ENCODE data around the gene AKAP3.

Gene AKAP3

DNA sequence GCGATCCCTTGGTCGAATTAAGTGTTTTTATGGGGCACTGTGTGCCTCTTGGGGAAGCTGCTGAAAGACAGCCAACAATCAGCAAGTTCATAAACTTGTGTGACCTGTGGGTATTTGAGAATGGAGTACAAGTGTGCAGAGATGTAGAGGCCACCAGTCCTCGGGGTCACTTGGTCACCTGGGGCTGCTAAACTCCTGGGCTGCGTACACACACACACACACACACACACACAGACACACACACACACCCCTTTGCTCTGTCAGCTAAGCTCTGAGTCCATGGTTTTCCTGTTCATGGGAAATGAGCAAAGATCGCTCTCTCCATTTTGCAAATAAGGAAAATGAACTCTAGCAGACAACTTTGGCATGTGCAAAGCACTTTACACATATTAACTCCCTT lies 62.4 kb downstream of the AKAP3 start:
- TF ChIP-seq ZNF274 (IDR thresholded peaks at IDR 0.05; ENCODE audit: low read depth, low read length) (no peak), YY1 (IDR thresholded peaks at IDR 0.05; ENCODE audit: insufficient read depth, insufficient read length) (no peak), SUZ12 (IDR thresholded peaks at IDR 0.05; ENCODE audit: extremely low read depth, insufficient read depth, insufficient read length) (no peak)
- Histone ChIP-seq H3K36me3 (ENCODE audit: insufficient read depth, insufficient read length, low read length) (no peaks in the 10 kb centered on the region), H3K9ac (ENCODE audit: insufficient read length, low read depth) (no peak overlapping the region), H3K4me3 (ENCODE audit: insufficient read length, low read depth) (no peak overlapping the region), H3K27me3 (ENCODE audit: insufficient read depth, insufficient read length) (no peaks in the 10 kb centered on the region), H3K4me1 (ENCODE audit: insufficient read depth, insufficient read length) (peaks cover 7% of the 10 kb centered on the region), H3K9me3 (ENCODE audit: insufficient read depth, low read length) (no peaks in the 10 kb centered on the region)
- no peak for DNase-seq (ENCODE audit: low read depth, low spot score)

DNA sequence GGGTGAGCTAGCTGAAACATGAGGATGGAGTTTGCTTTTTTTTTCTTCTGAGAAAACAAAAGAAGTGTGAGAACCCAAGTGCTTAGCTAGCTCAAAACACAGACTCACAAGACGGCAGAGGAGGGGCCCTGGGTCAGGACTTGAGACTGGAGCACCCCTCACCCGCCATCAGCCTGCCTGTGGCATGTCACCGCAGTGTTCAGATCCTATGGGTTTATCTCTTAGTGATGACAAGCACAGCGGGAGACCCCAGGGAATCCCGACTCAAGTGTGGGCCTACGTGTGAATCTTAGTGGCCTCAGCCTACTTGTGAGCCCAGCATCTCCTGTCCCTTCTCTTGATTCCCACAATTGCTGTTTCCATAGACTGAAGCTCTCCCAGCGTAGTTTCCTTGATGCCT lies 64.0 kb downstream of the AKAP3 start:
- Histone ChIP-seq H3K9ac (ENCODE audit: insufficient read length, low read depth) (no peak overlapping the region), H3K4me3 (ENCODE audit: insufficient read length, low read depth) (no peak overlapping the region), H3K27me3 (ENCODE audit: insufficient read depth, insufficient read length) (no peaks in the 10 kb centered on the region), H3K4me1 (ENCODE audit: insufficient read depth, insufficient read length) (peaks cover 15% of the 10 kb centered on the region), H3K9me3 (ENCODE audit: insufficient read depth, low read length) (no peaks in the 10 kb centered on the region), H3K36me3 (ENCODE audit: insufficient read depth, insufficient read length, low read length) (no peaks in the 10 kb centered on the region)
- TF ChIP-seq YY1 (IDR thresholded peaks at IDR 0.05; ENCODE audit: insufficient read depth, insufficient read length): no peak
- TF ChIP-seq SUZ12 (IDR thresholded peaks at IDR 0.05; ENCODE audit: extremely low read depth, insufficient read depth, insufficient read length): no peak
- TF ChIP-seq ZNF274 (IDR thresholded peaks at IDR 0.05; ENCODE audit: low read depth, low read length): no peak
- peak; percentile 43 for DNase-seq (ENCODE audit: low read depth, low spot score)

DNA sequence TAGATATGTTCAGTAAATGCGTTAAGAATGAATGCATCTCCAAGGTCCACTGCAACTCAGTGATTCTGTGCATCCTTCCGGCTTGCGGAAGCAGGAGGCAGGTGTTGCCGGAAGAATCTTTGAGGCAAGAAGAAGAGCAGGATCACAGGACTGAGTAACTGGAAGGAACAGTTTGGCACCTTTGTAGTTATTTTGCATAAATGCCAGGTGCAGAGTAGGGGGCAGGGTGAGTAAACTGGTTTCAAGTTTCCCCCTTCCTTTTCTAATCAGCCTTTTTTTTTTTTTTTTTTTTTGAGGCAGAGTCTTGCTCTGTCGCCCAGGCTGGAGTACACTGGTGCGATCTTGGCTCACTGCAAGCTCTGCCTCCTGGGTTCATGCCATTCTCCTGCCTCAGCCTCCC lies 64.6 kb downstream of the AKAP3 start:
- TF ChIP-seq YY1 (IDR thresholded peaks at IDR 0.05; ENCODE audit: insufficient read depth, insufficient read length) (no peak), ZNF274 (IDR thresholded peaks at IDR 0.05; ENCODE audit: low read depth, low read length) (no peak), SUZ12 (IDR thresholded peaks at IDR 0.05; ENCODE audit: extremely low read depth, insufficient read depth, insufficient read length) (no peak)
- no peak for DNase-seq (ENCODE audit: low read depth, low spot score)
- Histone ChIP-seq H3K4me1 (ENCODE audit: insufficient read depth, insufficient read length) (peaks cover 16% of the 10 kb centered on the region), H3K9ac (ENCODE audit: insufficient read length, low read depth) (no peak overlapping the region), H3K4me3 (ENCODE audit: insufficient read length, low read depth) (no peak overlapping the region), H3K27me3 (ENCODE audit: insufficient read depth, insufficient read length) (no peaks in the 10 kb centered on the region), H3K9me3 (ENCODE audit: insufficient read depth, low read length) (no peaks in the 10 kb centered on the region), H3K36me3 (ENCODE audit: insufficient read depth, insufficient read length, low read length) (no peaks in the 10 kb centered on the region)

DNA sequence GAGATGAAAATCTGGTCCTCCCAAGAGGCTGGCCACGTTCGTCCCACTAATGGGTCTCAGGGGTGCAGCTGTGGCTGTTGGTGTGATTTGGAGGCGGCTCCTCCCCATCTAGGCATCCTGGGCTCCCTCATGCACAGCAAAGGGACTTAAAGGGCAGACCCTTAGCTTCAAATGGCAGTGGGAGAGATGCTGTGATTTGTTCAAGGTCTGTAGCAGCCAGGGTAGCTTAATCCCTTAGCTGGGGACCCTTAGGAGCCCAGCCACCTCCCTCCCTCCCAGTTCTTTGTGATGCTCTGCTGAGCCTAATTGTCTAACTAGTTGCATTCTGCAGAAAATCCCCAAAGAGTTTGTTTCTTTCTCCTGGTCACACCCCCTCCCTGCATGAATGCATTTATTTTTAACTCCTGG lies 68.6 kb downstream of the AKAP3 start:
- TF ChIP-seq YY1 (IDR thresholded peaks at IDR 0.05; ENCODE audit: insufficient read depth, insufficient read length) (no peak), SUZ12 (IDR thresholded peaks at IDR 0.05; ENCODE audit: extremely low read depth, insufficient read depth, insufficient read length) (no peak), ZNF274 (IDR thresholded peaks at IDR 0.05; ENCODE audit: low read depth, low read length) (no peak)
- Histone ChIP-seq H3K27me3 (ENCODE audit: insufficient read depth, insufficient read length) (no peaks in the 10 kb centered on the region), H3K9me3 (ENCODE audit: insufficient read depth, low read length) (no peaks in the 10 kb centered on the region), H3K9ac (ENCODE audit: insufficient read length, low read depth) (peak overlapping the region; percentile 24), H3K4me1 (ENCODE audit: insufficient read depth, insufficient read length) (peaks cover 16% of the 10 kb centered on the region), H3K36me3 (ENCODE audit: insufficient read depth, insufficient read length, low read length) (no peaks in the 10 kb centered on the region), H3K4me3 (ENCODE audit: insufficient read length, low read depth) (no peak overlapping the region)
- peak; percentile 80 for DNase-seq (ENCODE audit: low read depth, low spot score)

DNA sequence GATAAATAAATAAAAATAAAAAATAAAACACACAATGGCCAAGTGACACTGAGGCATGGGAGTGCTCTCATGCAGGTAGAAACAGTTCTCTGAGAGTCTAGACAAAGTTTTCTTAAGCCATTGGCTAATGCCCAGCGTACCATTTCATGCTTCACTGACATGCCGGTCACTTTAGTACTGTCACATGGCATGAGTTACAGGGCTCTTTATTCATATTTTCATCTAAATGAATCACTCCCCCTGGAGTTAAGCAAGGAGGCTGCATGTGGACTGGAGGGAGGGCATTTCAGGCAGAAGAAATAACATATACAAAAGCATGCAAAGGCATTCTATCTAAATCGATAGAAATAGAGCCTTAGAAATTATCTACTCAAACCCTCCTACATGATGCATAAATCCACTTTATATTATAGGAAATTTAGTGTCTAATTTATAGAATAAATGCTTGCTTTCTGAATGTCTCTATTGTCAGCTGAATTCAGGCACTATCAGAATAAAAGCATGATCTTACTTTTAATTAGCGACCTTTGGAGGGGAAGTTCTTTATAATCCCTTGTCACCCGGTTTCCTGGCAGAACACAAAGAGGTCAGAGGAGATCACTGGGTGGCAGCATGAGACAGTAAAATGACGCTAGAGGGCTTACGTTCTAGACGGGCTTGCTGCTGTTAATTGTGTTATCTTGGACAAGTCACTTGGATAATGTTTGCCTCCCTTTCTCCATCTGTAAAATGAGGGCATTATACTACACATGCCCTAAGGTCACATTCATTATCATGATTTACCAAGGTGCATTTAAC lies 69.3 kb downstream of the AKAP3 start:
- TF ChIP-seq YY1 (IDR thresholded peaks at IDR 0.05; ENCODE audit: insufficient read depth, insufficient read length) (no peak), ZNF274 (IDR thresholded peaks at IDR 0.05; ENCODE audit: low read depth, low read length) (no peak), SUZ12 (IDR thresholded peaks at IDR 0.05; ENCODE audit: extremely low read depth, insufficient read depth, insufficient read length) (no peak)

DNA sequence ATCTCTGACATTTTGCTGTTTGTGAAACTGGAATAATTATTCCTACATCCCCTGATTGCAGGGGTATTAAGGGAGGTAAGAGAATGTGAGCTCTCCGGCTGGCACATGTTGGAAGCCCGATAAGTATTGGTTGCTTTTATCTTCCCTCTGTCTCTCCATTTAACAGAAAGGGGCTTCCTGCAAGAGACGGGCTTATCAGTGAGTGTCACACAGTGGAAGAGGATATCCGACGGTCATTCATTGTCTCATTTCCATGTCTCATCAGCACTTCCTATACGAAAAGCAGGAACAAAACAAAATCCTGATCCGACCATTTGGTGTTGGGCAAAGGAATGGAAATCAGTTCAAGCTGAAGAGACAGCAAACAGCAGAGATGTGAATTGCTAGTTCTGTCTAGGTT lies 76.2 kb downstream of the AKAP3 start:
- TF ChIP-seq SUZ12 (IDR thresholded peaks at IDR 0.05; ENCODE audit: extremely low read depth, insufficient read depth, insufficient read length): no peak
- no peak for TF ChIP-seq YY1 (IDR thresholded peaks at IDR 0.05; ENCODE audit: insufficient read depth, insufficient read length)
- no peak for TF ChIP-seq ZNF274 (IDR thresholded peaks at IDR 0.05; ENCODE audit: low read depth, low read length)

More for the DNA sequence above, 69.3 kb downstream of the AKAP3 start:
- Histone ChIP-seq H3K36me3 (ENCODE audit: insufficient read depth, insufficient read length, low read length) (no peaks in the 10 kb centered on the region), H3K27me3 (ENCODE audit: insufficient read depth, insufficient read length) (no peaks in the 10 kb centered on the region), H3K4me1 (ENCODE audit: insufficient read depth, insufficient read length) (peaks cover 12% of the 10 kb centered on the region), H3K9ac (ENCODE audit: insufficient read length, low read depth) (no peak overlapping the region), H3K4me3 (ENCODE audit: insufficient read length, low read depth) (no peak overlapping the region), H3K9me3 (ENCODE audit: insufficient read depth, low read length) (no peaks in the 10 kb centered on the region)
- DNase-seq (ENCODE audit: low read depth, low spot score): peak; percentile 51

DNA sequence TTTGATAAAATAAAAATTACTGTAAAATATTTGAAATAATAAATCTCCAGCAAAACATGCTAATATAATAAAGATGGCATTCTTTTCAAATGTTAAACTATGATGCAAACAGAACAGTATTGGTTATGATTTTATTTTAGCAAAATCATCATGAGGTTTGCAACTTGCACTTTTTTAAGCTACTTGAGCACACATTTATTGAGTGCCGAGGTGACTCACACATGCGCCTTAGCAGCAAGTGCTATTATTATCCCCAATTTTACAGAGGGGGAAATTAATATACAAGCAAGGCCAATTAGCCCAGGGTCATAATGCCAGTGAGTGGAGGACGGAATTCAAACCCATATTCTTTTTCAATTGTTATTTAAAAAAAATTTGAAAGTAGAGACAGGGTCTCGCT lies 79.6 kb downstream of the AKAP3 start:
- Histone ChIP-seq H3K27me3 (ENCODE audit: insufficient read depth, insufficient read length) (no peaks in the 10 kb centered on the region), H3K4me3 (ENCODE audit: insufficient read length, low read depth) (no peak overlapping the region), H3K9me3 (ENCODE audit: insufficient read depth, low read length) (no peaks in the 10 kb centered on the region), H3K9ac (ENCODE audit: insufficient read length, low read depth) (no peak overlapping the region), H3K4me1 (ENCODE audit: insufficient read depth, insufficient read length) (no peaks in the 10 kb centered on the region), H3K36me3 (ENCODE audit: insufficient read depth, insufficient read length, low read length) (no peaks in the 10 kb centered on the region)
- no peak for DNase-seq (ENCODE audit: low read depth, low spot score)
- TF ChIP-seq YY1 (IDR thresholded peaks at IDR 0.05; ENCODE audit: insufficient read depth, insufficient read length) (no peak), SUZ12 (IDR thresholded peaks at IDR 0.05; ENCODE audit: extremely low read depth, insufficient read depth, insufficient read length) (no peak), ZNF274 (IDR thresholded peaks at IDR 0.05; ENCODE audit: low read depth, low read length) (no peak)

More for the DNA sequence above, 76.2 kb downstream of the AKAP3 start:
- DNase-seq (ENCODE audit: low read depth, low spot score): no peak
- Histone ChIP-seq H3K9ac (ENCODE audit: insufficient read length, low read depth) (no peak overlapping the region), H3K27me3 (ENCODE audit: insufficient read depth, insufficient read length) (no peaks in the 10 kb centered on the region), H3K36me3 (ENCODE audit: insufficient read depth, insufficient read length, low read length) (no peaks in the 10 kb centered on the region), H3K4me3 (ENCODE audit: insufficient read length, low read depth) (no peak overlapping the region), H3K4me1 (ENCODE audit: insufficient read depth, insufficient read length) (no peaks in the 10 kb centered on the region), H3K9me3 (ENCODE audit: insufficient read depth, low read length) (no peaks in the 10 kb centered on the region)
